HepG2 (cell line): ENCODE data around the gene TBL2. TPM values are rescaled to one million over a fixed set of nuclear protein-coding genes. Genes with fewer than 3 reads are reported as not detected.

Experiments
- DNMT3B ChIP-seq: conservative IDR thresholded peaks from 2 replicates; pipeline ENCODE4 v1.6.1; 2016; ENCODE audit warnings: missing biosample characterization, control low read depth
- DPF2 ChIP-seq: sonication (generic); formaldehyde crosslinking; IDR thresholded peaks from 2 replicates; pipeline ENCODE4 v1.4.0; 2020; ENCODE audit warnings: mild to moderate bottlenecking, low read depth, missing genetic modification reagents, borderline replicate concordance
- E2F2 ChIP-seq: sonication (generic); formaldehyde crosslinking; IDR thresholded peaks from 2 replicates; pipeline ENCODE4 v1.4.0; 2020; ENCODE audit warnings: missing genetic modification reagents, borderline replicate concordance
- FOSL2 ChIP-seq: sonication (generic); formaldehyde crosslinking; IDR thresholded peaks from 2 replicates; pipeline ENCODE4 v1.4.0; 2020; ENCODE audit warnings: missing genetic modification reagents
- GPBP1L1 ChIP-seq: sonication (generic); formaldehyde crosslinking; IDR thresholded peaks from 2 replicates; pipeline ENCODE4 v1.5.0; 2020; ENCODE audit warnings: mild to moderate bottlenecking, missing genetic modification reagents
- GZF1 ChIP-seq: sonication (generic); formaldehyde crosslinking; IDR thresholded peaks from 2 replicates; pipeline ENCODE4 v1.5.1; 2020; ENCODE audit warnings: mild to moderate bottlenecking, missing genetic modification reagents
- HCFC1 ChIP-seq: fragments of 150-350 bp; IDR thresholded peaks from 2 replicates; pipeline ENCODE4 v1.6.1; 2014; ENCODE audit warnings: low read depth, low read length
- ISL2 ChIP-seq: sonication (generic); formaldehyde crosslinking; IDR thresholded peaks from 2 replicates; pipeline ENCODE4 v1.5.0; 2020; ENCODE audit warnings: missing genetic modification reagents
- NCOR1 ChIP-seq: fragments of 200-600 bp; sonication (generic); IDR thresholded peaks from 2 replicates; pipeline ENCODE4 v1.7.0; 2017; ENCODE audit warnings: antibody characterized with exemption, low read length, borderline replicate concordance
- NFKB2 ChIP-seq: sonication (generic); formaldehyde crosslinking; IDR thresholded peaks from 2 replicates; pipeline ENCODE4 v1.4.0; 2020; ENCODE audit warnings: missing genetic modification reagents, borderline replicate concordance
- NR2F2 ChIP-seq: IDR thresholded peaks from 2 replicates; pipeline ENCODE4 v1.6.1; 2012; ENCODE audit warnings: low read depth, inconsistent platforms, borderline replicate concordance
- PAXIP1 ChIP-seq: sonication (generic); formaldehyde crosslinking; conservative IDR thresholded peaks from 2 replicates; pipeline ENCODE4 v1.4.0; 2020; ENCODE audit warnings: mild to moderate bottlenecking, missing genetic modification reagents, moderate library complexity
- U2AF2 ChIP-seq: fragments of 200-400 bp; formaldehyde crosslinking; IDR thresholded peaks from 2 replicates; pipeline ENCODE4 v1.6.1; 2017; ENCODE audit warnings: low read depth, mild to moderate bottlenecking, low read length
- ZBTB14 ChIP-seq: sonication (generic); formaldehyde crosslinking; IDR thresholded peaks from 2 replicates; pipeline ENCODE4 v1.4.0; 2020; ENCODE audit warnings: missing genetic modification reagents
- ZMYM2 ChIP-seq: sonication (generic); formaldehyde crosslinking; IDR thresholded peaks from 2 replicates; pipeline ENCODE4 v1.8.0; 2022; ENCODE audit warnings: mild to moderate bottlenecking, missing genetic modification reagents
- ZNF562 ChIP-seq: sonication (generic); formaldehyde crosslinking; IDR thresholded peaks from 2 replicates; pipeline ENCODE4 v1.8.0; 2022; ENCODE audit warnings: missing genetic modification reagents, borderline replicate concordance
- ZNF577 ChIP-seq: sonication (generic); formaldehyde crosslinking; IDR thresholded peaks from 2 replicates; pipeline ENCODE4 v1.4.0; 2020; ENCODE audit warnings: mild to moderate bottlenecking, low read depth, missing genetic modification reagents, borderline replicate concordance
- ZNF589 ChIP-seq: sonication (generic); formaldehyde crosslinking; conservative IDR thresholded peaks from 2 replicates; pipeline ENCODE4 v1.8.0; 2022; ENCODE audit warnings: mild to moderate bottlenecking, moderate library complexity, missing genetic modification reagents
- ZNF782 ChIP-seq: sonication (generic); formaldehyde crosslinking; IDR thresholded peaks from 2 replicates; pipeline ENCODE4 v1.4.0; 2020; ENCODE audit warnings: missing genetic modification reagents, mild to moderate bottlenecking, borderline replicate concordance
- ZNF879 ChIP-seq: sonication (generic); formaldehyde crosslinking; IDR thresholded peaks from 2 replicates; pipeline ENCODE4 v1.8.1; 2023; ENCODE audit warnings: missing genetic modification reagents
- polyA plus RNA-seq, 8 experiments: library from polyadenylated mRNA; depleted of rRNA in 3 of 8; stranded (reverse) in 7 of 8; unstranded in 1 of 8; fragments of >200 nt; fragmentation: Illumina TruSeq in 4 of 8; extraction: Trizol in 4 of 8; gene quantifications; 2 replicates each; pipeline versions ENCODE4 v1.2.1 to v1.2.3, GENCODE V29; 2011 to 2016; ENCODE audit warnings: low read depth in 4 of 8, missing spikeins in 1 of 8, mixed read lengths in 1 of 8; ENCODE audit not compliant: insufficient read depth in 1 of 8
- total RNA-seq, 5 experiments: library from RNA; depleted of rRNA; stranded (reverse); fragments of >200 nt; fragmentation: Illumina TruSeq; extraction: Trizol; gene quantifications; 2 replicates each; pipeline ENCODE4 v1.2.3, GENCODE V29; 2016; ENCODE audit warnings: low read depth in 1 of 5

TBL2 gene
- total and polyA plus RNA-seq, 2 of the 13 experiments (the other 11 are each of a cell fraction or from before 2014, with no cell fraction given) = 43.4 to 47.2 TPM

- TF ChIP-seq ZBTB14 (CRISPR knock-in tag) (peak; percentile 89), GPBP1L1 (CRISPR knock-in tag) (no peak), GZF1 (CRISPR knock-in tag) (peak; percentile 90; the same call in 1 of the 2 replicates), ZNF577 (peak; percentile 84; the same call in 1 of the 2 replicates), ZNF782 (peak; percentile 88), HCFC1 (no peak), NCOR1 (no peak), ZNF879 (CRISPR knock-in tag) (peak; percentile 94; the same call in 1 of the 2 replicates), ZNF562 (CRISPR knock-in tag) (0 out of 2 replicates have a peak, but pooled peaks have one; percentile 59), FOSL2 (CRISPR knock-in tag) (peak; percentile 39; the same call in 1 of the 2 replicates), PAXIP1 (CRISPR knock-in tag) (peak; percentile 37; the same call in 1 of the 2 replicates), ISL2 (CRISPR knock-in tag) (peak; percentile 62; the same call in 1 of the 2 replicates), NR2F2 (peak; percentile 27; the same call in 1 of the 2 replicates), NFKB2 (peak; percentile 99), DNMT3B (CRISPR knock-in tag) (0 out of 2 replicates have a peak, but pooled peaks have one; percentile 80), ZMYM2 (CRISPR knock-in tag) (peak; percentile 83), ZNF589 (CRISPR knock-in tag) (no peak; the same call in 1 of the 2 replicates), DPF2 (no peak), E2F2 (CRISPR knock-in tag) (peak; percentile 94; the same call in 1 of the 2 replicates), U2AF2 (no peak)
Observed at GRCh38 chr7:73557397-73558257, 20.8 kb downstream of the TBL2 start, which contains the start of gene BCL7B (continued).
